K562 (cell line): Measurements from ENCODE around the gene TCAP.
A peak's percentile ranks its signal among the peaks of the same experiment; 100 is the strongest.

Experiments
- CHD1 ChIP-seq: fragments of 200-600 bp; sonication (generic); IDR thresholded peaks from one replicate; pipeline ENCODE4 v1.6.1; 2012; ENCODE audit warnings: mild to moderate bottlenecking, moderate library complexity, low read length, inconsistent platforms
- CREM ChIP-seq: IDR thresholded peaks from 2 replicates; pipeline ENCODE4 v1.6.1; 2014; ENCODE audit warnings: antibody characterized with exemption, low read depth
- FIP1L1 ChIP-seq: fragments of 200-400 bp; formaldehyde crosslinking; IDR thresholded peaks from 2 replicates; pipeline ENCODE4 v1.6.1; 2018; ENCODE audit warnings: mild to moderate bottlenecking, low read depth, low read length; ENCODE audit not compliant: poor library complexity, severe bottlenecking
- JUN ChIP-seq, 2 experiments: sonication (generic) in 1 of 2; formaldehyde crosslinking in 1 of 2; IDR thresholded peaks; 2 replicates each; pipeline versions ENCODE4 v1.6.1 to v1.8.0; 2012 to 2022; ENCODE audit warnings: borderline replicate concordance in 2 of 2, mild to moderate bottlenecking in 2 of 2, improper control_type of control experiment in 1 of 2, low read depth in 1 of 2, low read length in 1 of 2, missing genetic modification reagents in 1 of 2
- POLR2AphosphoS5 ChIP-seq: IDR thresholded peaks from 2 replicates; pipeline ENCODE4 v1.6.1; 2011; ENCODE audit warnings: mild to moderate bottlenecking, low read depth, low read length, moderate library complexity; ENCODE audit not compliant: control insufficient read depth, insufficient read depth
- SRSF9 ChIP-seq: fragments of 200-400 bp; formaldehyde crosslinking; IDR thresholded peaks from 2 replicates; pipeline ENCODE4 v1.6.1; 2017; ENCODE audit warnings: low read depth, low read length, borderline replicate concordance
- TBL1XR1 ChIP-seq, 2 experiments: IDR thresholded peaks; 2 replicates each; pipeline ENCODE4 v1.6.1; 2012; ENCODE audit warnings: improper control_type of control experiment in 2 of 2, low read length in 2 of 2, mild to moderate bottlenecking in 1 of 2
- TFAM ChIP-seq: fragments of 250-450 bp; sonication (Bioruptor Pico); conservative IDR thresholded peaks from 2 replicates; pipeline ENCODE4 v1.5.0; 2021; ENCODE audit warnings: mild to moderate bottlenecking, moderate library complexity
- USF1 ChIP-seq: sonication (generic); formaldehyde crosslinking; IDR thresholded peaks from 2 replicates; pipeline ENCODE4 v1.9.0; 2022; ENCODE audit warnings: mild to moderate bottlenecking, missing genetic modification reagents
- ZFP1 ChIP-seq: fragments of 450-650 bp; formaldehyde crosslinking; IDR thresholded peaks from 2 replicates; pipeline ENCODE4 v1.4.0; 2020; ENCODE audit warnings: mild to moderate bottlenecking, mixed read lengths
- ZFP30 ChIP-seq: fragments of 250-450 bp; sonication (Bioruptor Pico); IDR thresholded peaks from 2 replicates; pipeline ENCODE4 v1.8.0; 2022; ENCODE audit warnings: moderate library complexity, mild to moderate bottlenecking, inconsistent platforms, borderline replicate concordance
- ZNF175 ChIP-seq: fragments of 200-800 bp; sonication (Bioruptor generic); IDR thresholded peaks from 2 replicates; pipeline ENCODE4 v1.6.1; 2016; ENCODE audit warnings: low read depth, mild to moderate bottlenecking, missing genetic modification characterization, missing compliant biosample characterization

DNA sequence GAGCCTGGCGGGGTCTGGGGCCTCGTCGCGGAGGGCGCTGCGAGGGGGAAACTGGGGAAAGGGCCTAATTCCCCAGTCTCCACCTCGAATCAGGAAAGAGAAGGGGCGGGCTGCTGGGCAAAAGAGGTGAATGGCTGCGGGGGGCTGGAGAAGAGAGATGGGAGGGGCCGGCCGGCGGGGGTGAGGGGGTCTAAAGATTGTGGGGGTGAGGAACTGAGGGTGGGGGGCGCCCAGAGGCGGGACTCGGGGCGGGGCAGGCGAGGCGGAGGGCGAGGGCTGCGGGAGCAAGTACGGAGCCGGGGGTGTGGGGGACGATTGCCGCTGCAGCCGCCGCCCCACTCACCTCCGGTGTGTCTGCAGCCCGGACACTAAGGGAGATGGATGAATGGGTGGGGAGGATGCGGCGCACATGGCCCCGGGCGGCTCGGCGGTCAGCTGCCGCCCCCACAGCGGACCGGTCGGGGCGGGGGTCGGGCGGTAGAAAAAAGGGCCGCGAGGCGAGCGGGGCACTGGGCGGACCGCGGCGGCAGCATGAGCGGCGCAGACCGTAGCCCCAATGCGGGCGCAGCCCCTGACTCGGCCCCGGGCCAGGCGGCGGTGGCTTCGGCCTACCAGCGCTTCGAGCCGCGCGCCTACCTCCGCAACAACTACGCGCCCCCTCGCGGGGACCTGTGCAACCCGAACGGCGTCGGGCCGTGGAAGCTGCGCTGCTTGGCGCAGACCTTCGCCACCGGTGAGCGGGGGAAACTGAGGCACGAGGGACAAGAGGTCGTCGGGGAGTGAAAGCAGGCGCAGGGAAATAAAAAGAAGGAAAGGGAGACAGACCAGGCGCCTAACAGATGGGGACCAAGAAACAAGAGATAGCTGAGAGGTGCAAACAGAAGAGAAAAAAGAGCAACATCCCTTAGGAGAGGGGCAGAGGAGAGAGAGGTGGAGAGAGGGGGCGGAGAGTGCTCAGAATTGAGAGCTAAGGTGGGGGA, 3.1 kb downstream of the TCAP start, which contains the start of gene PNMT:
- TF ChIP-seq JUN (IDR thresholded peaks at IDR 0.05; ENCODE audit: borderline replicate concordance, low read depth, low read length) (peak; percentile 11; the same call in 1 of the 2 replicates), JUN (CRISPR knock-in tag; IDR thresholded peaks at IDR 0.05; ENCODE audit: borderline replicate concordance) (no peak), POLR2AphosphoS5 (no peak), CHD1 (peak; percentile 72), CREM (peak; percentile 80; the same call in 1 of the 2 replicates), ZFP30 (CRISPR knock-in tag) (no peak), FIP1L1 (peak; percentile 88), TBL1XR1 (IDR thresholded peaks at IDR 0.05; ENCODE audit: low read length in 2 of 2) (no peak), TFAM (CRISPR knock-in tag) (no peak), ZFP1 (CRISPR knock-in tag) (no peak), ZNF175 (CRISPR knock-in tag) (no peak), USF1 (no peak), SRSF9 (no peak)
